GM12878 (cell line): ENCODE results near the gene SELENOK. TPM values are rescaled to one million over a fixed set of nuclear protein-coding genes. Genes with fewer than 3 reads are reported as not detected.

ENCODE experiments used
- ATAC-seq: fragments of 200-7000 bp; cut with Tn5 transposase; 3 replicates; pipeline ENCODE4 v1.9.1; 2020; ENCODE audit warnings: mild to moderate bottlenecking, moderate library complexity
- BruUV-seq: library from RNA; stranded (reverse); fragments of 400-500 nt; replicated peaks from 2 replicates; lab custom pipeline; 2021; lab: Mats Ljungman, UMichigan
- CTCF ChIA-PET: fragments of 300-600 bp; sonication (Branson Sonifier 250); formaldehyde crosslinking; extraction: SDS; loops from one replicate; lab custom pipeline; 2021; ENCODE audit warnings: inconsistent platforms; lab: Yijun Ruan, JAX
- POLR2A ChIA-PET: fragments of 350-600 bp; formaldehyde crosslinking; extraction: SDS; loops from one replicate; lab custom pipeline; 2021; ENCODE audit warnings: inconsistent platforms; lab: Charles Lee
- RAD21 ChIA-PET: fragments of 300-600 bp; sonication (Branson Sonifier 250); formaldehyde crosslinking; loops from one replicate; lab custom pipeline; 2023; ENCODE audit warnings: antibody characterized with exemption; ENCODE audit not compliant: unreplicated experiment; lab: Charles Lee
- SMC1A ChIA-PET: fragments of 300-600 bp; sonication (Branson Sonifier 250); formaldehyde crosslinking; loops from one replicate; lab custom pipeline; 2023; ENCODE audit not compliant: unreplicated experiment, uncharacterized antibody; lab: Charles Lee
- DNase-seq: peaks from one replicate; pipeline ENCODE4 v3.0.0-alpha.2; 2011; ENCODE audit warnings: low read depth, low spot score
- FAIRE-seq: peaks from 3 replicates; lab custom pipeline; 2011; peaks lifted over from hg19 to GRCh38; lab: Jason Lieb, UNC
- H2AFZ ChIP-seq: 2 replicates; pipeline ENCODE4 v1.6.0; 2011; ENCODE audit warnings: low read depth, low read length, control low read depth; ENCODE audit not compliant: control insufficient read depth
- H3K27ac ChIP-seq: 2 replicates; pipeline ENCODE4 v1.5.1; 2011; ENCODE audit warnings: control low read depth; ENCODE audit not compliant: control insufficient read depth, insufficient read depth
- H3K27me3 ChIP-seq, 2 experiments: replicated peaks in 1 of 2; 2 replicates each; pipeline versions ENCODE4 v1.6.0 to v1.6.1; 2011; ENCODE audit warnings: low read length in 1 of 2; ENCODE audit not compliant: control insufficient read depth in 2 of 2, insufficient read depth in 2 of 2
- H3K36me3 ChIP-seq, 2 experiments: 2 replicates each; pipeline ENCODE4 v1.5.1; 2011; ENCODE audit warnings: low read length in 1 of 2; ENCODE audit not compliant: control insufficient read depth in 2 of 2, insufficient read depth in 2 of 2
- H3K4me1 ChIP-seq: 2 replicates; pipeline ENCODE4 v1.6.1; 2011; ENCODE audit warnings: mild to moderate bottlenecking, low read length, moderate library complexity, mixed read lengths; ENCODE audit not compliant: control insufficient read depth, insufficient read depth
- H3K4me2 ChIP-seq: 2 replicates; pipeline ENCODE4 v1.6.0; 2011; ENCODE audit warnings: control low read depth; ENCODE audit not compliant: control insufficient read depth, insufficient read depth
- H3K4me3 ChIP-seq: fragments of 200-600 bp; sonication (generic); 2 replicates; pipeline ENCODE4 v1.5.1; 2016
- H3K79me2 ChIP-seq: 2 replicates; pipeline ENCODE4 v1.6.0; 2011; ENCODE audit warnings: low read length; ENCODE audit not compliant: control insufficient read depth, insufficient read depth
- H3K9ac ChIP-seq: 2 replicates; pipeline ENCODE4 v1.8.0; 2011; ENCODE audit warnings: low read length, control low read depth, mixed read lengths; ENCODE audit not compliant: control insufficient read depth, insufficient read depth
- H3K9me3 ChIP-seq: replicated peaks from 3 replicates; pipeline ENCODE4 v1.5.1; 2011; ENCODE audit warnings: mild to moderate bottlenecking, low read length; ENCODE audit not compliant: control insufficient read depth, insufficient read depth
- H4K20me1 ChIP-seq: 2 replicates; pipeline ENCODE4 v1.6.0; 2011; ENCODE audit not compliant: control insufficient read depth, insufficient read depth
- ATF7 ChIP-seq: fragments of 450-650 bp; IDR thresholded peaks from 2 replicates; pipeline ENCODE4 v1.6.1; 2016; ENCODE audit warnings: low read depth, mild to moderate bottlenecking
- BHLHE40 ChIP-seq, 2 experiments: fragments of 450-650 bp in 1 of 2; IDR thresholded peaks; 2 replicates each; pipeline ENCODE4 v1.6.1; 2011 to 2017; ENCODE audit warnings: low read depth in 2 of 2, borderline replicate concordance in 1 of 2, improper control_type of control experiment in 1 of 2, low read length in 1 of 2, mild to moderate bottlenecking in 1 of 2
- DPF2 ChIP-seq: fragments of 450-650 bp; IDR thresholded peaks from 2 replicates; pipeline ENCODE4 v1.6.1; 2017; ENCODE audit warnings: mild to moderate bottlenecking
- GATAD2B ChIP-seq: fragments of 450-650 bp; conservative IDR thresholded peaks from 2 replicates; pipeline ENCODE4 v1.6.1; 2017; ENCODE audit warnings: low read depth, mild to moderate bottlenecking, moderate library complexity
- IKZF2 ChIP-seq, 2 experiments: fragments of 450-650 bp; IDR thresholded peaks; 2 replicates each; pipeline ENCODE4 v1.6.1; 2017; ENCODE audit warnings: mild to moderate bottlenecking in 2 of 2, moderate library complexity in 2 of 2
- MEF2B ChIP-seq: fragments of 450-650 bp; IDR thresholded peaks from 2 replicates; pipeline ENCODE4 v1.6.1; 2018; ENCODE audit warnings: mild to moderate bottlenecking, moderate library complexity; ENCODE audit not compliant: partially characterized antibody, poor library complexity, severe bottlenecking
- MTA2 ChIP-seq: fragments of 450-650 bp; IDR thresholded peaks from 2 replicates; pipeline ENCODE4 v1.6.1; 2016; ENCODE audit warnings: low read depth, mild to moderate bottlenecking, moderate library complexity
- NFYA ChIP-seq: IDR thresholded peaks from 2 replicates; pipeline ENCODE4 v1.6.1; 2011; ENCODE audit warnings: low read depth, mild to moderate bottlenecking, low read length, improper control_type of control experiment, borderline replicate concordance
- RELB ChIP-seq: fragments of 450-650 bp; IDR thresholded peaks from 2 replicates; pipeline ENCODE4 v1.6.1; 2017; ENCODE audit warnings: low read depth, mild to moderate bottlenecking, moderate library complexity
- SKIL ChIP-seq: fragments of 450-650 bp; IDR thresholded peaks from 2 replicates; pipeline ENCODE4 v1.6.1; 2017; ENCODE audit warnings: mild to moderate bottlenecking, low read depth, inconsistent platforms; ENCODE audit not compliant: poor library complexity, severe bottlenecking
- ZNF384 ChIP-seq: IDR thresholded peaks from 2 replicates; pipeline ENCODE4 v1.6.1; 2012; ENCODE audit warnings: low read depth, mild to moderate bottlenecking, low read length, improper control_type of control experiment, borderline replicate concordance
- WGBS: methylation state at CpG from one replicate; pipeline ENCODE4 v1.1.6; 2016; ENCODE audit warnings: low lambda C conversion rate; ENCODE audit not compliant: insufficient replicate concordance, insufficient coverage; ENCODE audit errors: missing lambda C conversion rate; 5-methylcytosine and 5-hydroxymethylcytosine counted together
- in situ Hi-C: fragments of 300-500 bp; cut with MboI; formaldehyde crosslinking; loops from 9 replicates; pipeline ENCODE4 v1.14.3; 2018; ENCODE audit warnings: mixed read lengths
- intact Hi-C: fragments of 100-400 bp; cut with micrococcal nuclease; formaldehyde crosslinking; loops from one replicate; pipeline ENCODE4 v1.14.2; 2022; ENCODE audit not compliant: unreplicated experiment
- polyA plus RNA-seq, 11 experiments: library from polyadenylated mRNA; depleted of rRNA in 4 of 11; unstranded in 6 of 11; stranded (reverse) in 5 of 11; fragments of >200 nt; fragmentation: Nextera tagmentation in 4 of 11; fragmentation: Illumina TruSeq in 1 of 11; extraction: Ambion mirVana in 4 of 11; extraction: Trizol in 1 of 11; gene quantifications; 1 replicate in 1 of 11; 2 replicates in 10 of 11; pipeline versions ENCODE4 v1.2.1 to v1.2.3, GENCODE V29; 2011 to 2016; ENCODE audit warnings: inconsistent platforms in 2 of 11, missing spikeins in 2 of 11, low read depth in 1 of 11
- total RNA-seq, 4 experiments: library from RNA; depleted of rRNA in 3 of 4; stranded (reverse); fragments of >200 nt in 3 of 4; fragmentation: Illumina TruSeq in 1 of 4; extraction: Trizol in 1 of 4; gene quantifications; 2 replicates each; pipeline versions ENCODE4 v1.2.1 to v1.2.3, GENCODE V29; 2013 to 2021
- TF ChIP-seq, protein P1 (sequence below): fragments of 150-350 bp; IDR thresholded peaks from 2 replicates; pipeline ENCODE4 v1.6.1; 2014; ENCODE audit warnings: mild to moderate bottlenecking, low read depth, low read length
- TF ChIP-seq, protein P2 (sequence below): fragments of 450-650 bp; conservative IDR thresholded peaks from 2 replicates; pipeline ENCODE4 v1.6.1; 2017; ENCODE audit warnings: mild to moderate bottlenecking, moderate library complexity

The SELENOK gene
- total and polyA plus RNA-seq, 10 of the 15 experiments (the other 5 are each of a cell fraction or from before 2014, with no cell fraction given) = 35.4 to 322 (median 101) TPM

- Histone ChIP-seq H4K20me1 (no peaks in the 10 kb centered on the region), H3K9ac (peak overlapping the region; percentile 18), H3K4me2 (peak overlapping the region; percentile 82), H3K79me2 (peaks cover 18% of the 10 kb centered on the region), H3K36me3 (no peaks in the 10 kb centered on the region), H3K4me1 (peaks cover 39% of the 10 kb centered on the region), H3K9me3 (no peaks in the 10 kb centered on the region), H2AFZ (peak overlapping the region; percentile 12), H3K27ac (peak overlapping the region; percentile 55), H3K4me3 (no peak overlapping the region), H3K27me3 (no peaks in the 10 kb centered on the region)
- RAD21 ChIA-PET = interaction anchor here (0.9 to 5.1 kb wide), 6 partner anchors 14 to 201 kb away, joined by 3 to 41 read pairs (median 4); no protein-coding TSS in a partner anchor
- in situ Hi-C loops = no loop called here
- ATAC-seq (peak; percentile 0; the same call in 2 of the 3 replicates), DNase-seq (no peak), FAIRE-seq (no peak)
- POLR2A ChIA-PET = interaction anchor here (0.7 to 4.1 kb wide), 5 partner anchors 49 to 194 kb away, joined by 3 to 30 read pairs (median 5); partner anchors contain the start of gene SELENOK
- SMC1A ChIA-PET = interaction anchor here (1.2 to 3.3 kb wide), 5 partner anchors 35 to 194 kb away, joined by 3 to 21 read pairs (median 10); no protein-coding TSS in a partner anchor
- CTCF ChIA-PET = interaction anchor here (0.9 to 2.5 kb wide), 3 partner anchors 13 to 34 kb away, joined by 3 to 8 read pairs (median 5); no protein-coding TSS in a partner anchor
- BruUV-seq = no TSS peak
- intact Hi-C loops = loop anchor here (10.0 kb wide), 1 partner anchor 98 kb away; no protein-coding TSS in a partner anchor
- WGBS = 16% methylated on average over 12 of the region's 12 CpGs
- TF ChIP-seq, protein P1, sequence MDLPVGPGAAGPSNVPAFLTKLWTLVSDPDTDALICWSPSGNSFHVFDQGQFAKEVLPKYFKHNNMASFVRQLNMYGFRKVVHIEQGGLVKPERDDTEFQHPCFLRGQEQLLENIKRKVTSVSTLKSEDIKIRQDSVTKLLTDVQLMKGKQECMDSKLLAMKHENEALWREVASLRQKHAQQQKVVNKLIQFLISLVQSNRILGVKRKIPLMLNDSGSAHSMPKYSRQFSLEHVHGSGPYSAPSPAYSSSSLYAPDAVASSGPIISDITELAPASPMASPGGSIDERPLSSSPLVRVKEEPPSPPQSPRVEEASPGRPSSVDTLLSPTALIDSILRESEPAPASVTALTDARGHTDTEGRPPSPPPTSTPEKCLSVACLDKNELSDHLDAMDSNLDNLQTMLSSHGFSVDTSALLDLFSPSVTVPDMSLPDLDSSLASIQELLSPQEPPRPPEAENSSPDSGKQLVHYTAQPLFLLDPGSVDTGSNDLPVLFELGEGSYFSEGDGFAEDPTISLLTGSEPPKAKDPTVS = peak; percentile 81
- TF ChIP-seq DPF2 (peak; percentile 41; the same call in 1 of the 2 replicates), SKIL (peak; percentile 31), NFYA (no peak), RELB (peak; percentile 89), ZNF384 (peak; percentile 79; the same call in 1 of the 2 replicates), GATAD2B (peak; percentile 54; the same call in 1 of the 2 replicates), BHLHE40 (IDR thresholded peaks at IDR 0.05; ENCODE audit: borderline replicate concordance in 1 of 2, low read depth in 2 of 2, low read length in 1 of 2) (peak in 1 of 2 experiments; percentile 60; a peak in 2 of 4 replicates), MTA2 (peak; percentile 25; the same call in 1 of the 2 replicates), MEF2B (peak; percentile 36), IKZF2 (IDR thresholded peaks at IDR 0.05) (peak; percentile 73), ATF7 (0 out of 2 replicates have a peak, but pooled peaks have one; percentile 41)
- TF ChIP-seq, protein P2, sequence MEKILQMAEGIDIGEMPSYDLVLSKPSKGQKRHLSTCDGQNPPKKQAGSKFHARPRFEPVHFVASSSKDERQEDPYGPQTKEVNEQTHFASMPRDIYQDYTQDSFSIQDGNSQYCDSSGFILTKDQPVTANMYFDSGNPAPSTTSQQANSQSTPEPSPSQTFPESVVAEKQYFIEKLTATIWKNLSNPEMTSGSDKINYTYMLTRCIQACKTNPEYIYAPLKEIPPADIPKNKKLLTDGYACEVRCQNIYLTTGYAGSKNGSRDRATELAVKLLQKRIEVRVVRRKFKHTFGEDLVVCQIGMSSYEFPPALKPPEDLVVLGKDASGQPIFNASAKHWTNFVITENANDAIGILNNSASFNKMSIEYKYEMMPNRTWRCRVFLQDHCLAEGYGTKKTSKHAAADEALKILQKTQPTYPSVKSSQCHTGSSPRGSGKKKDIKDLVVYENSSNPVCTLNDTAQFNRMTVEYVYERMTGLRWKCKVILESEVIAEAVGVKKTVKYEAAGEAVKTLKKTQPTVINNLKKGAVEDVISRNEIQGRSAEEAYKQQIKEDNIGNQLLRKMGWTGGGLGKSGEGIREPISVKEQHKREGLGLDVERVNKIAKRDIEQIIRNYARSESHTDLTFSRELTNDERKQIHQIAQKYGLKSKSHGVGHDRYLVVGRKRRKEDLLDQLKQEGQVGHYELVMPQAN = 0 out of 2 replicates have a peak, but pooled peaks have one; percentile 9
Observed at GRCh38 chr3:53842436-53843194, 49.0 kb downstream of the SELENOK start.
